OCI-LY7 (cell line): ENCODE results near the gene NINJ2. TPM values are rescaled to one million over a fixed set of nuclear protein-coding genes. Genes with fewer than 3 reads are reported as not detected.

Experiments used
- BruUV-seq: library from RNA; stranded (reverse); fragments of 400-500 nt; replicated peaks from 2 replicates; lab custom pipeline; 2021; lab: Mats Ljungman, UMichigan
- CTCF ChIA-PET: fragments of 300-600 bp; sonication (Branson Sonifier 250); formaldehyde crosslinking; loops from one replicate; lab custom pipeline; 2022; ENCODE audit warnings: antibody characterized with exemption; ENCODE audit not compliant: unreplicated experiment; lab: Charles Lee
- POLR2A ChIA-PET: fragments of 300-600 bp; sonication (Branson Sonifier 250); formaldehyde crosslinking; loops from one replicate; lab custom pipeline; 2022; ENCODE audit warnings: antibody characterized with exemption; lab: Charles Lee
- DNase-seq: peaks from one replicate; pipeline ENCODE4 v3.0.0-alpha.2; 2015; ENCODE audit warnings: low spot score
- H2AFZ ChIP-seq: fragments of 200-600 bp; sonication (generic), shearing (Covaris generic); 2 replicates; pipeline ENCODE4 v1.6.1; 2014; ENCODE audit warnings: mild to moderate bottlenecking, antibody characterized with exemption, low read length, moderate library complexity
- H3K27ac ChIP-seq: fragments of 200-600 bp; sonication (generic); 2 replicates; pipeline ENCODE4 v1.5.1; 2014; ENCODE audit warnings: mixed run types, low read depth, mild to moderate bottlenecking, moderate library complexity, low read length, inconsistent platforms; ENCODE audit not compliant: poor library complexity, severe bottlenecking
- H3K36me3 ChIP-seq: fragments of 200-600 bp; sonication (generic); 2 replicates; pipeline ENCODE4 v1.6.1; 2014; ENCODE audit warnings: mild to moderate bottlenecking, antibody characterized with exemption, low read length, moderate library complexity, mixed read lengths; ENCODE audit not compliant: insufficient read depth
- H3K4me1 ChIP-seq: fragments of 200-600 bp; sonication (generic); 2 replicates; pipeline ENCODE4 v1.5.1; 2014; ENCODE audit warnings: mild to moderate bottlenecking, low read length; ENCODE audit not compliant: insufficient read depth, poor library complexity, severe bottlenecking
- H3K4me2 ChIP-seq: fragments of 200-600 bp; sonication (generic); 2 replicates; pipeline ENCODE4 v1.6.1; 2014; ENCODE audit warnings: mild to moderate bottlenecking, low read length
- H3K4me3 ChIP-seq: fragments of 200-600 bp; sonication (generic); 2 replicates; pipeline ENCODE4 v1.5.1; 2014; ENCODE audit warnings: mild to moderate bottlenecking, low read depth, low read length; ENCODE audit not compliant: poor library complexity, severe bottlenecking
- H3K79me2 ChIP-seq: fragments of 200-600 bp; sonication (generic); 2 replicates; pipeline ENCODE4 v1.6.1; 2016; ENCODE audit warnings: low read depth, mild to moderate bottlenecking, low read length, moderate library complexity, mixed read lengths; ENCODE audit not compliant: insufficient read depth
- H3K9me2 ChIP-seq: fragments of 200-600 bp; sonication (generic); 2 replicates; pipeline ENCODE4 v1.6.1; 2016; ENCODE audit warnings: mild to moderate bottlenecking, low read length, mixed read lengths; ENCODE audit not compliant: insufficient read depth
- H3K9me3 ChIP-seq: fragments of 200-600 bp; sonication (generic); 2 replicates; pipeline ENCODE4 v1.6.1; 2014; ENCODE audit warnings: mild to moderate bottlenecking, mixed run types, low read length, mixed read lengths
- H4K20me1 ChIP-seq: fragments of 200-600 bp; sonication (generic); 2 replicates; pipeline ENCODE4 v1.6.1; 2014; ENCODE audit warnings: mild to moderate bottlenecking, antibody characterized with exemption, low read length, moderate library complexity, mixed read lengths; ENCODE audit not compliant: insufficient read depth
- EZH2phosphoT487 ChIP-seq: fragments of 200-600 bp; sonication (generic); IDR thresholded peaks from 2 replicates; pipeline ENCODE4 v1.6.1; 2018; ENCODE audit warnings: low read depth, borderline replicate concordance, mild to moderate bottlenecking, mixed run types, antibody characterized with exemption, low read length, moderate library complexity, mixed read lengths
- intact Hi-C: fragments of 100-400 bp; cut with micrococcal nuclease; formaldehyde crosslinking; loops from one replicate; pipeline ENCODE4 v1.10.0; 2022; ENCODE audit not compliant: unreplicated experiment
- total RNA-seq, 2 experiments: library from RNA; depleted of rRNA in 1 of 2; stranded (reverse); fragments of >200 nt in 1 of 2; shearing (Covaris generic) in 1 of 2; gene quantifications; 2 replicates each; pipeline ENCODE4 v1.2.3, GENCODE V29; 2014 to 2022
- TF ChIP-seq, protein P1 (sequence below): fragments of 200-600 bp; sonication (generic); conservative IDR thresholded peaks from 2 replicates; pipeline ENCODE4 v1.5.1; 2014; ENCODE audit warnings: mild to moderate bottlenecking, antibody characterized with exemption, low read length, moderate library complexity, mixed read lengths

NINJ2 gene
- total RNA-seq, 2 experiments from 2014 or later = 0.79 to 4.4 TPM

DNA sequence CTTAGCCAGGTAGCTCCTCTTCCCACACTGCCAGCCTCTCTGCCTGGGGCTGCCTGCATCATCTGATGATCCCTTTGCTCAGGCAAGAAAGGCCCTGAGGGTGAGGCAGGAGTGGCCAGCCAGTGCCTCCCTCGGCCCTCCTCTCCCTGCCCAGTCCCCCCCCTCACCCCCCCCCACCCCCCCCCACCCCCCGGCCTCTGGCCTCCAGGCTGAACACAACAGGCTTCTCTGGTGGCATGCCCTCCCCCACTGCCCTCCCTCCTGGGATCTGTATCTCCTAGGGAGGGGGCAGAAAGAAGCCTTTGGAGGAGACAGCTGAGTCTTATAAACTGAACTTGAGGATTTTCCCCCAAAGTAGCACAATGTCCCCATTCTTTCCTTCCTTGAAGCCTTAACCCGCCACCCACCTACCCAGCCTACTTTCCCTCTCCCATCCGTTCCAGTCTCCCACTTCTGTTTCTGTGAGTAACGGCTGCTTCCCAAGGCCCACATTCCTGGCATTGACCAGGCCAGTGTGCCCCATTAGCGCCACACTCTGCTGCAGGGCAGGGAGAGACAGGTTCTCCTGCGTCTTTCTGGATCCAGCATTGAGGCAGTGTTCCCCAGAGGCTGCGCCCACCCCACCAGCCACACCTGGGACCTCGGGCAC, 121.4 kb downstream of the NINJ2 start:
- no peaks in the 10 kb centered on the region for H3K9me3 ChIP-seq
- H2AFZ ChIP-seq = no peak overlapping the region
- no peak overlapping the region for H3K27ac ChIP-seq
- H3K4me3 ChIP-seq = no peak overlapping the region
- no peak for DNase-seq
- H3K36me3 ChIP-seq = no peaks in the 10 kb centered on the region
- no peaks in the 10 kb centered on the region for H3K4me1 ChIP-seq
- no peak for TF ChIP-seq EZH2phosphoT487
- TF ChIP-seq, protein P1, sequence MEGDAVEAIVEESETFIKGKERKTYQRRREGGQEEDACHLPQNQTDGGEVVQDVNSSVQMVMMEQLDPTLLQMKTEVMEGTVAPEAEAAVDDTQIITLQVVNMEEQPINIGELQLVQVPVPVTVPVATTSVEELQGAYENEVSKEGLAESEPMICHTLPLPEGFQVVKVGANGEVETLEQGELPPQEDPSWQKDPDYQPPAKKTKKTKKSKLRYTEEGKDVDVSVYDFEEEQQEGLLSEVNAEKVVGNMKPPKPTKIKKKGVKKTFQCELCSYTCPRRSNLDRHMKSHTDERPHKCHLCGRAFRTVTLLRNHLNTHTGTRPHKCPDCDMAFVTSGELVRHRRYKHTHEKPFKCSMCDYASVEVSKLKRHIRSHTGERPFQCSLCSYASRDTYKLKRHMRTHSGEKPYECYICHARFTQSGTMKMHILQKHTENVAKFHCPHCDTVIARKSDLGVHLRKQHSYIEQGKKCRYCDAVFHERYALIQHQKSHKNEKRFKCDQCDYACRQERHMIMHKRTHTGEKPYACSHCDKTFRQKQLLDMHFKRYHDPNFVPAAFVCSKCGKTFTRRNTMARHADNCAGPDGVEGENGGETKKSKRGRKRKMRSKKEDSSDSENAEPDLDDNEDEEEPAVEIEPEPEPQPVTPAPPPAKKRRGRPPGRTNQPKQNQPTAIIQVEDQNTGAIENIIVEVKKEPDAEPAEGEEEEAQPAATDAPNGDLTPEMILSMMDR = no peak
- intact Hi-C loops = no loop called here
- no peak overlapping the region for H3K4me2 ChIP-seq
- H4K20me1 ChIP-seq = no peaks in the 10 kb centered on the region
- POLR2A ChIA-PET = no interaction called here
- no peaks in the 10 kb centered on the region for H3K79me2 ChIP-seq
- H3K9me2 ChIP-seq = no peaks in the 10 kb centered on the region
- no TSS peak for BruUV-seq
- CTCF ChIA-PET = no interaction called here

DNA sequence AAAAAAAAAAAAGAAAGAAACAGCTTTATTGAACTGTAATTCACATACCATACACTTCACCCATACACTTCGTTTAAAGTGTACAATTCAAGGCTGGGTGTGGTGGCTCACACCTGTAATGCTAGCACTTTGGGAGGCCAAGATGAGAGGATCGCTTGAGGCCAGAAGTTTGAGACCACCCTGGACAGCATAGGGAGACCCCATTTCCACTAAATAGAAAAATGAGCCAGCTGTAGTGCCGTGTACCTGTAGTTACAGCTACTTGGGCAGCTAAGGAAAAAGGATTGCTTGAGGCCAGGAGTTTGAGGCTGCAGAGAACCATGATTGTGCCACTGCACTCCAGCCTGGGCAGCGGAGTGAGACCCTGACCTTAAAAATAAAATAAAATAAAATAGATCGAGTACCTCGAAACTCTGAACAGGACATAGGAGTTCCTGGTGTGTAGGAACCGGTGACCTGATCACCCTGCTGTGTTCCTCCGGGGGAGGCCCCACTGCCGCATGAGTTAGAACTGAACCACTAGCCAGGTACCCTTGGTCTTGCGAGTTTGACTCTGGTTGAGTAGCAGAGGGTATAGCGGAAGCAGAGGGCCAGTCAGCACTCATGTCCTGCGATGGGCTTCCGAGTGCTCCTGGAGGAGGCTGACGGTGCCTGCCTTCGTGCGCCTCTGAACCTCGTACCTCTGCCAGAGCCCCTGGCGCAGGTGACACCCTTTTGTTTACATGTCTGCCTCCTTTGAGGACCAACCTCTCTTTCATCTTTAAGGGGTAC, 123.5 kb downstream of the NINJ2 start:
- Histone ChIP-seq H3K27ac (no peak overlapping the region), H3K36me3 (no peaks in the 10 kb centered on the region), H3K9me2 (no peaks in the 10 kb centered on the region), H2AFZ (no peak overlapping the region), H4K20me1 (no peaks in the 10 kb centered on the region), H3K9me3 (no peaks in the 10 kb centered on the region), H3K79me2 (no peaks in the 10 kb centered on the region), H3K4me2 (no peak overlapping the region), H3K4me1 (no peaks in the 10 kb centered on the region), H3K4me3 (no peak overlapping the region)
- TF ChIP-seq, protein P1 = no peak
- TF ChIP-seq EZH2phosphoT487 = no peak
- intact Hi-C loops = no loop called here
- ChIA-PET CTCF (no interaction called here), POLR2A (no interaction called here)
- DNase-seq = no peak
- no TSS peak for BruUV-seq
